Measurements from ENCODE around the gene CTBP2. TPM values are rescaled to one million over a fixed set of nuclear protein-coding genes. Genes with fewer than 3 reads are reported as not detected.
A peak's percentile ranks its signal among the peaks of the same experiment; 100 is the strongest.
"Not testable (repeated sequence)": the region's sequence is repeated elsewhere in the genome, so short reads cannot be mapped to it uniquely, and the experiment has no call there.

Gene CTBP2
- total RNA-seq, 1 experiment from 2014 or later: 212 TPM

GRCh38 chr10:125060026-125060425 is 100.3 kb downstream of the CTBP2 start:
- Histone ChIP-seq H2BK12ac (ENCODE audit: insufficient read length, low read depth, low read length) (no peak overlapping the region), H3K56ac (ENCODE audit: insufficient read length, low read depth, low read length) (no peak overlapping the region), H3K14ac (ENCODE audit: insufficient read depth, low read length) (no peak overlapping the region), H4K20me1 (ENCODE audit: control insufficient read depth, insufficient read depth, insufficient read length) (peaks cover 3% of the 10 kb centered on the region), H3K4ac (ENCODE audit: low read depth, low read length) (no peak overlapping the region), H2BK120ac (ENCODE audit: low read depth, low read length, poor library complexity, severe bottlenecking) (no peak overlapping the region), H3K4me2 (ENCODE audit: insufficient read depth, insufficient read length, low read length) (no peak overlapping the region), H4K8ac (replicated peaks; ENCODE audit: insufficient read length, low read depth, low read length) (no peak overlapping the region), H2AFZ (ENCODE audit: low read length) (no peak overlapping the region), H3K79me1 (ENCODE audit: insufficient read depth, low read depth, low read length, poor library complexity, severe bottlenecking) (peaks cover 21% of the 10 kb centered on the region), H3K18ac (ENCODE audit: insufficient read length, low read depth, low read length) (no peak overlapping the region), H2BK20ac (ENCODE audit: low read depth, low read length, poor library complexity, severe bottlenecking) (no peak overlapping the region), H2BK15ac (ENCODE audit: low read depth, low read length) (no peak overlapping the region), H3K79me2 (ENCODE audit: insufficient read depth, low read length) (peaks cover 59% of the 10 kb centered on the region; the same call in 1 of the 2 replicates), H3T11ph (ENCODE audit: low read length) (no peak overlapping the region), H3K9ac (ENCODE audit: extremely low read depth, insufficient read length, low read length) (no peak overlapping the region), H4K91ac (ENCODE audit: insufficient read length, low read depth, low read length) (no peak overlapping the region), H3K27ac (ENCODE audit: insufficient read length, low read depth, low read length) (no peak overlapping the region), H3K23ac (ENCODE audit: insufficient read length, low read depth, low read length) (no peak overlapping the region), H3K27me3 (ENCODE audit: insufficient read depth, low read length) (no peaks in the 10 kb centered on the region), H2AK5ac (ENCODE audit: insufficient read length, low read length) (no peak overlapping the region), H3K4me1 (ENCODE audit: insufficient read depth, low read length) (peaks cover 6% of the 10 kb centered on the region; the same call in 1 of the 2 replicates), H3K23me2 (ENCODE audit: insufficient read length, low read depth, low read length, poor library complexity, severe bottlenecking) (no peaks in the 10 kb centered on the region), H3K9me3 (ENCODE audit: control insufficient read depth, low read depth, low read length) (no peaks in the 10 kb centered on the region), H2BK5ac (ENCODE audit: insufficient read length, low read length) (no peak overlapping the region), H4K5ac (ENCODE audit: insufficient read length, low read depth, low read length) (no peak overlapping the region)
- peaks cover 74 to 87% of the 10 kb centered on the region in 2 experiments for H3K4me1 Mint-ChIP-seq
- no peak for DNase-seq
- no peak overlapping the region for H3K4me3 Mint-ChIP-seq
- peaks cover 46 to 76% (median 64%) of the 10 kb centered on the region in 3 experiments for H3K36me3 Mint-ChIP-seq (ENCODE audit: insufficient read depth in 1 of 3, low read depth in 3 of 3)
- H3K9me3 Mint-ChIP-seq: no peaks in the 10 kb centered on the region; a peak in 1 of 5 replicates
- WGBS (ENCODE audit: extremely low coverage, insufficient read length, low lambda C conversion rate): no CpG with 5 or more reads among the region's 10 CpGs
- no peak for TF ChIP-seq CTCF (conservative IDR thresholded peaks at IDR 0.05)
- no peaks in the 10 kb centered on the region; the same call in 1 of the 2 replicates for H3K27me3 Mint-ChIP-seq (ENCODE audit: low read depth)
- H3K27ac Mint-ChIP-seq: peak overlapping the region in 2 of 3 experiments; percentile 85 to 92; a peak in 3 of 7 replicates

- H3K27me3 Mint-ChIP-seq (ENCODE audit: low read depth); H3K23ac ChIP-seq (ENCODE audit: insufficient read length, low read depth, low read length); H3K56ac ChIP-seq (ENCODE audit: insufficient read length, low read depth, low read length); H3K9me3 ChIP-seq (ENCODE audit: control insufficient read depth, low read depth, low read length); H3K9ac ChIP-seq (ENCODE audit: extremely low read depth, insufficient read length, low read length); H4K20me1 ChIP-seq (ENCODE audit: control insufficient read depth, insufficient read depth, insufficient read length); H3K4ac ChIP-seq (ENCODE audit: low read depth, low read length); H2BK12ac ChIP-seq (ENCODE audit: insufficient read length, low read depth, low read length); H3K4me3 Mint-ChIP-seq; H3K4me1 ChIP-seq (ENCODE audit: insufficient read depth, low read length); DNase-seq; H3K27ac ChIP-seq (ENCODE audit: insufficient read length, low read depth, low read length); H3K4me2 ChIP-seq (ENCODE audit: insufficient read depth, insufficient read length, low read length); H3K27me3 ChIP-seq (ENCODE audit: insufficient read depth, low read length); H2BK5ac ChIP-seq (ENCODE audit: insufficient read length, low read length); H4K91ac ChIP-seq (ENCODE audit: insufficient read length, low read depth, low read length); H3T11ph ChIP-seq (ENCODE audit: low read length); H4K8ac ChIP-seq (replicated peaks; ENCODE audit: insufficient read length, low read depth, low read length); H2BK20ac ChIP-seq (ENCODE audit: low read depth, low read length, poor library complexity, severe bottlenecking); H3K9me3 Mint-ChIP-seq; H2AFZ ChIP-seq (ENCODE audit: low read length); H3K18ac ChIP-seq (ENCODE audit: insufficient read length, low read depth, low read length); H2BK15ac ChIP-seq (ENCODE audit: low read depth, low read length); H3K14ac ChIP-seq (ENCODE audit: insufficient read depth, low read length); H2BK120ac ChIP-seq (ENCODE audit: low read depth, low read length, poor library complexity, severe bottlenecking); H3K23me2 ChIP-seq (ENCODE audit: insufficient read length, low read depth, low read length, poor library complexity, severe bottlenecking); H4K5ac ChIP-seq (ENCODE audit: insufficient read length, low read depth, low read length); H2AK5ac ChIP-seq (ENCODE audit: insufficient read length, low read length): not testable (repeated sequence)
- Mint-ChIP-seq H3K27ac (peak overlapping the region; percentile 24 to 89 (median 87); a peak in 4 of 7 replicates), H3K4me1 (peaks cover 74 to 87% of the 10 kb centered on the region in 2 experiments), H3K36me3 (ENCODE audit: insufficient read depth in 1 of 3, low read depth in 3 of 3) (peaks cover 53 to 77% (median 65%) of the 10 kb centered on the region in 3 experiments)
- H3K79me1 ChIP-seq (ENCODE audit: insufficient read depth, low read depth, low read length, poor library complexity, severe bottlenecking): peaks cover 21% of the 10 kb centered on the region
- H3K79me2 ChIP-seq (ENCODE audit: insufficient read depth, low read length): peaks cover 63% of the 10 kb centered on the region; the same call in 1 of the 2 replicates
- WGBS (ENCODE audit: extremely low coverage, insufficient read length, low lambda C conversion rate): no CpG with 5 or more reads among the region's 8 CpGs
These were observed 101.0 kb downstream of the CTBP2 start for GRCh38 chr10:125059348-125059747.
